Endothelial cell of hepatic sinusoid (primary cell): ENCODE measurements around the gene EMX1.

Source experiments
- in situ Hi-C: cut with HindIII; loops from 2 replicates; pipeline ENCODE4 v1.10.0; 2017; ENCODE audit warnings: low sequenced_read_pairs

Gene EMX1

GRCh38 chr2:72921853-72922252, 4.5 kb downstream of the EMX1 start:
- in situ Hi-C loops: no loop called here

GRCh38 chr2:72923833-72924352, 6.6 kb downstream of the EMX1 start:
- in situ Hi-C loops: no loop called here

DNA sequence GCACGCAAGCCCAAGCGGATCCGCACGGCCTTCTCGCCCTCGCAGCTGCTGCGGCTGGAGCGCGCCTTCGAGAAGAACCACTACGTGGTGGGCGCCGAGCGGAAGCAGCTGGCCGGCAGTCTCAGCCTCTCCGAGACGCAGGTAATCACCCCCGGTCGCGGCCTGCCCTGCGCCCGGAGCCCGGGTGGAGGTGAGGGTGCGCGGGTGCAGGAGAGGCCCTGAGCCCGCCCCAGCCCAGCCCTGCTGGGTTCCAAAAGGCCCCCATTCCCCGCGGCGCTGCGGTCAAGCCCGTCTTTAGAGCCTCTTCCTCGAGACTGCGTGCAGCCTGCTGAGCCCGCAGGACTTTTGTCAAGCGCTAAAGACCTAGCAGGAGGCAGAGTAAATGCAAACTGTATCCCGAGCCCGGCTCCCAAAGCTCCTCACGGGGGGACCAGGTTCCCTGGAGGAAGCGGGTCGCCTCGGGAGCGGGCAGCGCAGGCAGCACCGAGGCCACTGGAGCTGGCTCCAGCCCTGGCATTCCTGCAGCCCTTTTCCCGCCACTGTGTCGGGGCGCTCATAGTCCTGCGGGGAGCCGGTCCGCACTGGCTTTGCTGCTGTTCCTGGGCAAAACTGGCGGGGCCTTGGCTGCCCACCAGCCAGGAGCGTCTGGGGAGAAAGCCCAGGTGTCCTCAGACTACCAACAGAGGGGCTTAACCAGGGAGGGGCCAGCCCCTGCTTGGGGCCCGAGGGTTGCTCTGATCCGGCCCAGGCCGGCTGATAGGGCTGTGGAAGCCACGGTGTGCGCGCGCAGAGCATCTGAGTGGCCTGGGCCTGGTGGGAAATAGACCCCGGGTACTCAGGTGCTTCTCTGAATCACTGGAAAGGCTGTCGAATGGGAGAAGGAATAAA, 7.3 kb downstream of the EMX1 start:
- in situ Hi-C loops: loop anchor here (5.0 kb wide), 1 partner anchor 83 kb away; no protein-coding TSS in a partner anchor

DNA sequence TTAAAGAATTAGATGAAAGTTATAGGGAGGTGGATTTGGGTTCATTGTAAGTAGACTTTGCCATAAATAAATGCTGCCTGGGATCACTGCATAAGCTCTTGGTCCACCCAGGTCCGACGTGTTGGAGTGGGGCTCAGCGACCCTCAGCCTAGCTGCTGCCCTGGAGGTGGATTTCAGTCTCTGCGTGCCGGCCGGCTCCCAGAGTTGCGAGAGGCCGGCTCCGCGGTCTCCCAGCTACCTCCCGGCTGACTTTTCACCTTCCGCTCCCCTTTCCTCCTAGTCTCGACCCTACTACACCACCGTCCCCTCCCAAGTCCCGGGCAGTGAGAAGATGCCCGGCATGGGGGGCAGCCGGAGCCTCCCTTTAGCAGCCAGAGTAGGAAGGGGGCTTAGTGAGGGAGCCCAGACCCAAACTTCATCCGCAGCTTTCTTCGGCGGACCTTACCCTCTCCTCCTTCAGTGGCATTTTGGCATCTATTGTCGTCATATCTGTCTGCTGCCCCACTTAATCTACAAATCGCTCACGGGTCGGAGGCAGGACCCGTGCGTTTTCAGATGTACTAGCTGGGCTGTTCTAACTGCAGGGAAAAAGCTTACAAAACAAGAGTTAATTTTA, 8.1 kb downstream of the EMX1 start:
- in situ Hi-C loops: loop anchor here (5.0 kb wide), 1 partner anchor 82 kb away; no protein-coding TSS in a partner anchor

DNA sequence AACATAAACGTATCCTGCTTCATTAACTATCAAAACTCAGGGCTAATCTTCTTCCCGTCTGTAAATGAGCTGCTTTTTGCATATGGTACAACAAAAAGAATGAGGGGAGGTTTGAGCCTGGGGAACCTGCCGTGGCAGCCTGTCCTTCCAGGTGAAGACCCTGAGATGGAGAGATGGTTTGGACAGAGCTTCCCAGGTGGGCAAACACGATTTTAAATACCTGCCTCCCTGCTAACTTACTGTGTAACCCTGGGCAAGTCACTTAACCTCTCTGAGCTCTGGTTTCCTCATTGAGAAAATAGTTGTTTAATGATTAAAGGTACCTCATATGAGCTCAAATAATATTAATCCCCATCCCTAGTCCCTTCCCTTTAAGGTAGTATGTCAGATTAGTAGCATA, 9.0 kb downstream of the EMX1 start:
- in situ Hi-C loops: loop anchor here (5.0 kb wide), 1 partner anchor 81 kb away; no protein-coding TSS in a partner anchor

DNA sequence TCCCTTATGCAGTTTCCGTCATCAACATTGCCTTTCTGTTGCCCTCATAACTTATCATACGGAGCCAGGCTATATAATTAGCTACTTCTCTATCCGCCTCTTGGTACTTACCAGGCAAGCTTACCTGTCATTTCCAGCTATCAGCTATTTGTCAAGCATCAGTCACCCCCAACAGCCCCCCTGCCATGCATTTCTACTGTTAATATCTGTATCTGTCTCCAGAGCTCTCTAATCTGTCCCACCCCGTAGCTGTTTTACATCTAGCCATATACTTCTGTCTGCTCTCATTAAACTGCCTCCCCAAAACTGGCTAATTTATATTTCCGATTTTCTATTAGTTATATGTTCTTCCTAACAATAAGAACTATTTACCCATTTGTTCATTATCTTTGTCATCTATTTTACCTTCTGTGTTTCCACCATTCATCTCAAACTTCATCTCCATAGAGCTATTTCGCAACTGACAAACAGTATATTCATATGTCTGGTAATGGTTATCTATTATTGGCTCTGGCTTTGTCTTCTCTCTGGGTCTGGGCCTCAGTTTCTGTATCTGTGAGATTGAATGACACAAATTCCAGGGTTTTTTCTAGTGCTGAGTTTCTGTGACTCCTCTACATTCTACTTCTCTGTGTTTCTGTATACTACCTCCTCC, 9.6 kb downstream of the EMX1 start:
- in situ Hi-C loops: loop anchor here (5.0 kb wide), 1 partner anchor 80 kb away; no protein-coding TSS in a partner anchor

GRCh38 chr2:72927619-72928550, 10.6 kb downstream of the EMX1 start:
- in situ Hi-C loops: loop anchor here (5.0 kb wide), 1 partner anchor 79 kb away; no protein-coding TSS in a partner anchor

DNA sequence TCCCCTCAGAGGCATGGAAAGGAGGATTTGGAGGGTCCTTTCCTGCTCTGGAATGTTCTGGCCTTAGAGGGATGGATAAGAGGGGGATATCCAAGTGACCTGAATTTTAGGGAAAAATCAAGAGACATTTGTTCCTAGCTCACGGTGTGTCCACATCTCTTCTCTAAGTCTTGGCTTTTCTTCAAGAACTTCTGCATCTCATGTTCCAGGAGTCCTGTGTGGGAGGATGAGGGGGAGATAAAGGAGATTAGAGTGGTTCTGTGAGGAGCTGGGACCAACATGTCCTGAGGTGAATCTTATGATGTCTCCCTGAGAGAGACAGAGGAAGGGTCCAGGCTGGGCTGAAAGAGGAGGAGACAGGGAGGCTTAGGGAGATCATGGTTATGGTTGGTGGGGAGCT, 11.7 kb downstream of the EMX1 start:
- in situ Hi-C loops: loop anchor here (5.0 kb wide), 1 partner anchor 78 kb away; no protein-coding TSS in a partner anchor

GRCh38 chr2:72931280-72931910, 14.1 kb downstream of the EMX1 start:
- in situ Hi-C loops: no loop called here

GRCh38 chr2:72932045-72932740, 14.9 kb downstream of the EMX1 start:
- in situ Hi-C loops: no loop called here

GRCh38 chr2:72932805-72933204, 15.5 kb downstream of the EMX1 start:
- in situ Hi-C loops: no loop called here

- in situ Hi-C loops: no loop called here
Observed at GRCh38 chr2:72933207-72933606, 15.9 kb downstream of the EMX1 start.

- in situ Hi-C loops: no loop called here
Observed at GRCh38 chr2:72933646-72934151, 16.4 kb downstream of the EMX1 start.

GRCh38 chr2:72934683-72935610, 17.6 kb downstream of the EMX1 start:
- in situ Hi-C loops: no loop called here

DNA sequence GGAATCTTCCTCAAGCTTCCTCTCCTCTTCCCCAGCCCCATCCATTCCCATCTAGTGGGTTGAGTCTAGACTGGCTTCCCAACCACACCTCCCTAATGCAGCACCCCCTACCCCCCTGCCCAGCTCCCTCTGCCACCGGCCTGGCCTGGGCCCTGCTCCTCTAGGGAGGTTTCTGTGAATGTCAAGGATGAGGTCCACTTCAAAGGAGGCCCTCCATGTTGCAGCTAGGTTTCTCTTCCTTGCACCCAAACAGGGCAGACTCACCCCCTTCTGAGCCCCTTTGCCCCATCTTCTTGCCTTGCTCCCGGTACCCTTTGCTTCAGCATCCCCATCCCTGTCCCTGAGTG, 18.3 kb downstream of the EMX1 start:
- in situ Hi-C loops: no loop called here

DNA sequence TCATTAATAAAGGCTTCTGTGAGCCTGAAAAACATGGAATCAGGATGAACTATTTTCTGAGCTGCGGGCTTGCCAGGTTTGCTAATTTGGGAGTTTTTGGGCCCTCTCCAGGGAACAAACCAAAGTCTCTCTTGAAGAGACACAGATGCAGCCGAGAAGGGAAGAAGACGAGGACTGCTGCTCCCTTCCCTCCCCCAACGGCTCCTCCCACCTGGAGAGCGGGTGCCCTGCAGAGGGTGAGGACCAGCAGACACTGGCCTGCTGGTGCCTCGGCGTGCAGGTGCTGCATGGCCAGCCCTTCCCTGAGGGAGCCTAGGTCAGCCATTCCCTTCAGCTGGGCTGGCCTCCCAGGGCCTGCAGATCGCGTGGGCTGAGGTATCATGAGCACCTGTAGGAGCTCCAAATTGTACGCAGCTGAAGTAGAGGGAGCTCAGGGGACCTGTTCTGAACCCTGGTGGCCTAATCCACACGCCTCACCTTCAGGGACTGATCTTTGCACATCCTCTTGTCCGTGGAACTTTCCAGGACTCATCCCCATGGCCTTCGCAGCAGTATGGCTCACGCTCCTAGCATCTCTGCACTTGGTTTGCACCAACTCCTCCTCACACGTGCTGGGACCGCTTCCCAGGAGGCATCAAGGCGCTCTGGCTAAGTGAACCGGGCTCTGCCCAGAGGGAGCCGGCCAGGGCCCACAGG, 19.5 kb downstream of the EMX1 start:
- in situ Hi-C loops: no loop called here

- in situ Hi-C loops: no loop called here
Observed at GRCh38 chr2:72937356-72937669, 20.0 kb downstream of the EMX1 start.
